PC-9 (cell line): Measurements from ENCODE around the gene SPDYE4.

Source experiments
- CTCF ChIP-seq: fragments of 200-600 bp; sonication (generic); conservative IDR thresholded peaks from 2 replicates; pipeline ENCODE4 v1.6.1; 2017; ENCODE audit warnings: mixed run types, antibody characterized with exemption, mild to moderate bottlenecking, moderate library complexity
- EZH2 ChIP-seq: fragments of 200-600 bp; sonication (generic); IDR thresholded peaks from 2 replicates; pipeline ENCODE4 v1.8.0; 2017; ENCODE audit warnings: antibody characterized with exemption, low read depth

- TF ChIP-seq CTCF (no peak), EZH2 (no peak)
These were observed 3.5 kb downstream of the SPDYE4 start for GRCh38 chr17:8754890-8755289.
